ENCODE results near the gene APBB1IP.

- no peak for TF ChIP-seq CTCF (IDR thresholded peaks at IDR 0.05; ENCODE audit: low read depth, low read length, poor library complexity, severe bottlenecking)
- TF ChIP-seq EZH2phosphoT487 (IDR thresholded peaks at IDR 0.05; ENCODE audit: borderline replicate concordance, low read length): no peak
Measured at GRCh38 chr10:26436848-26437247, 1.3 kb upstream of the APBB1IP start.

Measured in DOHH2 (cell line).